GM21381 (cell line): Measurements from ENCODE around the gene FMNL2.

Experiments used
- ATAC-seq: cut with Tn5 transposase; IDR thresholded peaks from one replicate; pipeline ENCODE4 v1.9.1; 2021; ENCODE audit warnings: mild to moderate bottlenecking, moderate library complexity; ENCODE audit not compliant: unreplicated experiment

FMNL2 gene

GRCh38 chr2:152443771-152444170 is 108.8 kb downstream of the FMNL2 start:
- no peak for ATAC-seq

DNA sequence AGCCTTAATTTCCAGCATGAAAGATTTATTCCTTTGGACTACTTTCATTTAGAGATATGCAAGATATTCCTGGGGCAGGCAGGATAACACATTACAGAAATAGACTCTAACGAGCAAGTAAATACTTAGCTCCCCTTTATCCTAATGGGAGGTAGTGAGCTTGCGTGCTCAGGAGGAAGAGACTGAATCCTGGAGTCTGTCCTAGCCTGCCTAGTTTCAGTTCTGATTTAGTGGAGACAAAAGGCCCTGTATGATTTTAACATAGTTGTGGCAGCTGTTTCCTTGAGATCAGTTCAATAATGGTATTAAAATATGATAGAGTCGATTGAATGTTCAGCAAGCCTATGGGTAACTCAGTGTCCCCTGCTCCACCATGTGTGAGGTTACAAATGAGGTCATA is 109.5 kb downstream of the FMNL2 start:
- no peak for ATAC-seq

GRCh38 chr2:152445375-152445774 is 110.4 kb downstream of the FMNL2 start:
- no peak for ATAC-seq

DNA sequence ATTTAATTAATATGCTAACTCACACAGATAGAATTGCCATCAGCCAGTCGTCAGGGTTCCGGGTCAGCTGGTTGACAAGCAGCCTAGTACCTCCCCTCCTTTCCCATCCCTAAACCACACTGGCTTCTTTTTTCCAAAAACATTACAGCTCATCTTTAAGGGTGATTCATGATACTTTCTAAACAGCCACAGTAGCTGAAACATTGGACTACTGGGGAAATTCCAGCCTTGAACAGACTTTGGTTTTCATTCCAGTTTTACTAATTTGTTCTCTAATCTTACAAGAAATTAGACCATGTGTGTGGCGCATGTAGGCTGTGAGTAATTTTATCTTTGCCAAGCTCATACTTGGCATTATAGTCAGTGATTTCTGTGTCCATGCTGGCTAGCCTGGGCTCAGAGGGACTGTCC is 110.8 kb downstream of the FMNL2 start:
- no peak for ATAC-seq

- no peak for ATAC-seq
These were observed 111.2 kb downstream of the FMNL2 start for GRCh38 chr2:152446213-152446612.

DNA sequence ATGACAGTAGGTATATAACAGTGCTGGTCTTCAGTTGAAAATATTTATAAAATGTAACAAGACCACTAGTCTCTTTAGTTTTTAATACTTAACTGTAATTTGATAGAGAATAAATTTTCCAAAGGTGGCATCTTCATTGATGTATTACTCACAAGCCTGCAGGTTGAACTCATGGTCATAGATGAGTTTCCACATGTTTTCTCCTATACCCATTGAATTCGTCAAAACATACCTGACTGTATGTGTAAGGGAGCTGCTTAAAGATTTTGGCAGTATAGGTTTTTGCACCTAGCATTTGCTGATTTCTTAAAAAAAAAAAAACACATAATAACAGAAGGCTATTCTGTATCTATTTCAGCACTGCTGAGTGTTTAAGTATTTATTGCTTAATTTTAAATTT is 112.9 kb downstream of the FMNL2 start:
- no peak for ATAC-seq

DNA sequence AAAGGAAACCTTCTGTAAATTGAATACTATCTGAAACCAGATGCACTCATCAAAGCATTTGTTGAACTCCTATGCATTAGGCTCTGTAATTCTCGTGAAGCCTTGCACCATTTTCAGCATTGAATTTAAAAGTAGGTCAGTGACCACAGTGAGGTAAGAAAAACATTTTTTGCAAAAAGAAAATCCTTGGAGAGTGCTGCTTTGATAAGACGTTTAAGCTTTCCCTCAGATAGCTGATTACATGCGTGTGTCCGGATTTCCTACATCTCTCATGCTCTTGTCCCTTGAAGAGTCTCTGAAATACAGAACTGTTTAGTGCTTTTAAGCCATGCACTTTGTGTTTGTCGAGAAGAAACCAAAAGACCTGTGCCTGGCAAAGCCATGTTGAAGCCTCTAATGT is 113.6 kb downstream of the FMNL2 start:
- ATAC-seq, result no peak

- ATAC-seq, result no peak
These were observed 114.6 kb downstream of the FMNL2 start for GRCh38 chr2:152449578-152449977.

- no peak for ATAC-seq
These were observed 115.2 kb downstream of the FMNL2 start for GRCh38 chr2:152450176-152450575.

DNA sequence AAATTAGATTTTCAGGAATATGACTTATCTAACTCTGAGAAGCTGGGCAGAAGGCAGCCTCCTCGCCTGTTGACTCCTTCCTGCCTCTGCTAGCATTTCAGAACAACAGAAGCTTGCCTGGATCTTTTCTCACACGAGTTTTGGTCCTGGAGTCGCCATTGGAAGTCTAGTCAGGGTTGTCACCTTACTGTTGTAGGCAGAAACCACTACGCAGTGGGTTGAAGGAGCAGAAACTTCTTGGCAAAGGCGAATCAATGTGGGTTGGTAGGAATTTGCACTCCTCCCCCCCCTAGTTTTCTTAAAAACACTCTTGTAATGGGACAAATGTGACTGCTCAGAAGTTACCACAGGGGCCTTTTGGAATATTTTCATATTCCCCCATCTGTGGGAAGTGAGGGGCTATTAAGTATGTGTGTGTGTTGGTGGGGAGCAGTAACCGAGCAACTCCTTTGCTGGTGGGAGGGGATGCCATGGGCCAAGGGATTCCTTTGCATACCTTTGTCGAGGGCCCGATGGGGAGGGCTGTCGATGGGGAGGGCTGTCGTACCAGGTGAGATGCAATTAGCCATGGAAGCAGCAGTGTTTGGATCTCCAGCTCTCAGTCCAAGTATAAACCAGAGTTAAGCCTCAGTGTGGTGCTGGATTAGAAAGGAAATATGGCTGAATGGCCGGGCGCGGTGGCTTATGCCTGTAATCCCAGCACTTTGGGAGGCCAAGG is 117.4 kb downstream of the FMNL2 start:
- no peak for ATAC-seq

DNA sequence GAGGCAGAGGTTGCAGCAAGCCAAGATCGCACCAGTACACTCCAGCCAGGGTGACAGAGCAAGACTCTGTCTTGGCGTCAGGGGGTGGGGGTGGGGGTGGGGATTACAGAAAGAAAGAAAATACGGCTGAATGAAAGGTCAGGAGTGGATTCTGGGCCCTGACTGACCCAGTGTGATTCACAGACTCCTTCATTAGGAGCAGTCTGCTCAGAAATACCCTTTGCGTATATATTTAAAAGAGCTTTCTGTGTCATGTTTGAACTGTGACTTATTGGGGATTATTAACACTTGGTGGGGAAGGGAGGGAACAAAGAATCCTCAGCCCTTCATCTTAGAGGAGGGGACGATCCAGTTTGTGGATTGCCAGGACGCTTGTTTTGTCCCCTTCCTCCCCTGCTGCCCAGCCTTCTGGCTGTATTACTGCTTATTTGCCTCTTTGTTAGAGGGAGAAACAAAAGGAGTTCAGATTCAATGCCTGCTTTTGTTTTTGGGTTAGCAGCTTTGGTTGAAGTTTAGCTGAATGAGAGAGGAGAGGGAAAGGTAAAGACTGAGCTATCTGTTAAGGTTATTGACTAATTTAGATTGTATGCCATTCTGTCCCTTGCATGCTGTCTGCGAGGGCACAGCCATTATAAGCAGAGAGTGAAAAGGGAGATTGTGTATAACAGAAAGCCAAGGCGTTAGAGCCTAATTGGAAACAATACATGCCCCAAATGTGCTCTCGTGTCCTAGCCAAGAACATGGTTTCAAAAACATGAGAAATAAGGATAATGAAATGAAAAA is 118.3 kb downstream of the FMNL2 start:
- no peak for ATAC-seq

- ATAC-seq, result no peak
These were observed 119.4 kb downstream of the FMNL2 start for GRCh38 chr2:152454371-152454770.

DNA sequence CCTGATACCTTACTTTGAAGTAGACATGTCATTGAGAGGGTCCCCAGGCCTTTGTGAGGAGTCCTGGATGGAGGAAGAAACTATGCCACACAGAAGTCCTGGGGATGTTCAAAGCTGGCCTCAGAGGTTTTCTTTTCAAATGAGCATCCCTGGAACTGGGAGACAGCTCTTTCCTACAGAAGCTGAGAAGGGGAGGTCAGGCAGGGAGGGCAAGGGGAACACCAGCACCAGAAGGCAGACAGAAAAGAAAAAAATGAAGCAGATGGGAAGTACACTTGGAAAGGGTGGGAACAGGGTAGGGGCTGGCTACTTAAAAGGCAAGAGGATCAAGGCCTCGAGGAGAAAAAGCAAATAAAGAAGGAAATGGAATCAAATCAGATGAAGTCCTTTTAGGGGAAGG is 120.0 kb downstream of the FMNL2 start:
- no peak for ATAC-seq

GRCh38 chr2:152455738-152456137 is 120.8 kb downstream of the FMNL2 start:
- no peak for ATAC-seq

GRCh38 chr2:152456262-152456661 is 121.3 kb downstream of the FMNL2 start:
- no peak for ATAC-seq

- ATAC-seq, result no peak
These were observed 123.5 kb downstream of the FMNL2 start for GRCh38 chr2:152458441-152458940.

GRCh38 chr2:152459091-152459490 is 124.1 kb downstream of the FMNL2 start:
- ATAC-seq, result no peak

- no peak for ATAC-seq
These were observed 125.6 kb downstream of the FMNL2 start for GRCh38 chr2:152460567-152460966.

- no peak for ATAC-seq
These were observed 127.1 kb downstream of the FMNL2 start for GRCh38 chr2:152462120-152462519.

DNA sequence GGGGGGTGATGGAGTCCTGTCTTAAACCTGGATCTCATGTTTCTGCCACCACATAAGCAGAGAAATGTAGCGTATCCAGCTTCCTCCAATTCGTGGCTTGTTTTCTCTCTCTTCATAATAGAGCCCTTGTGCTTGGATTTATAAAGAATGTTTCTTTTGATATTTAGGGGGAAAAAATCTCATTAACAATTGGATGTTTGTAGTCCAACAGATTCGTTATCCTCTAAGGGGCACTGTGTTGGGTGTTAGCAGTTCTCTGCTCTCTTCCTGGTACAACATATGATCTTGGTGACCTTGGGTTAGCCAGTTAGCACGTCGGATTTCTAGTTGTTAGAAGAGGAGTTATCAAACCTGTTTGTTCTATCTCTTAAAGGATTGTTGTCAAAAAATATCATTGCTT is 127.8 kb downstream of the FMNL2 start:
- ATAC-seq, result no peak

- no peak for ATAC-seq
These were observed 130.0 kb downstream of the FMNL2 start for GRCh38 chr2:152464851-152465470.

GRCh38 chr2:152465541-152465940 is 130.6 kb downstream of the FMNL2 start:
- no peak for ATAC-seq
